GM18499 (cell line): ENCODE measurements around the gene ANKRD60.

ENCODE experiments used
- ATAC-seq: cut with Tn5 transposase; IDR thresholded peaks from one replicate; pipeline ENCODE4 v1.9.1; 2021; ENCODE audit warnings: moderate number of reproducible peaks; ENCODE audit not compliant: insufficient read depth, unreplicated experiment

ANKRD60 gene, protein sequence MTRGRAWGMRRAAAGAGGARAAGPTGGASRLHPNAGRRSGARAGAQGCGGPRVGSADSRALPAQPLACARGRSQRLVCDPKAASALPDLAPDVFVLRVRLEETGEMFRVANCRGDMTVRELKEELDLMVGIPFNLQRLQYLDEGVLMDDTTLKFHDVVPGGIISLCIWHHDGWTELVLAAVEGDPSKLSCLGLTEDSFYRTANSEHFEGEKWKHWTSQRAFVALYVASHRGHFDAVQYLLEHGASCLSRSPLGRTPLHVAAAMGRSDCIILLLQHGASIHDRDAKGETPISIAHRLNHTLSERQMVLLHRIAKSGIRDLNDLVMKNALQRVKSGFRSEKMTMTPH

DNA sequence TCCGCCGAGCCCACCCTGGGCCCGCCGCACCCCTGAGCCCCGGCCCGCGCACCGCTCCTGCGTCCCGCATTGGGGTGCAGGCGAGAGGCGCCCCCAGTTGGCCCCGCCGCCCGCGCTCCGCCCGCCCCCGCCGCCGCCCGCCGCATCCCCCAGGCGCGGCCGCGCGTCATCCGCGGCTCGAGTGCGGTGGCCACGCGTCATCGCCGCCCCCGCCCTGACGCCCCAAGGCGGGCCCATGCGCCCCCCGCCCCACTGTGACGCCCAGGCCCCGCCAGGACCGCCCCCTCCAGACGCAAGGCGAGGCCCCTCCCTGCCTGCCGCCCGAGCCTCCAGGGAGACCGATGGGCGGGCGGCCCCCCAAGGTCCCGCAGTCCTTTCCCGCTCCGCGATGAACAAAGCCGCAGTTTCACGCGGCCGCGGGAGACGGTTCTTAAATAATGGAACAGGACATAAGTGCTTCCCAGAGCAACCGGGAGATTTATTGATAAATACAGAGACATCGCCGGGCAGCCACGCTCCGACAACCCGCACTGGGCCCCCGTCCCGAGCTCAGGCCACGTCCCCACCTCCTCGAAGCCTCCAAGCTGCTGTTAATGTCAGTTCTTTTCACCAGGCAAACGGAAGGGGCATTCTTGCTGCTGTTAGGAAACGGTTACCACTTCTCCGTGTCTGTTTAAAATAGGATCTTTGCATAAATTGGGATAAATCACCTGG, at the start of gene ANKRD60:
Gene ANKRD60 (minus strand): TSS at position 170 of the 714 bp plus-strand sequence. CDS start 0 bp downstream, at position 170.
- no peak for ATAC-seq

- ATAC-seq = no peak
Observed at GRCh38 chr20:58277578-58278472, 49.4 kb upstream of the ANKRD60 start.

DNA sequence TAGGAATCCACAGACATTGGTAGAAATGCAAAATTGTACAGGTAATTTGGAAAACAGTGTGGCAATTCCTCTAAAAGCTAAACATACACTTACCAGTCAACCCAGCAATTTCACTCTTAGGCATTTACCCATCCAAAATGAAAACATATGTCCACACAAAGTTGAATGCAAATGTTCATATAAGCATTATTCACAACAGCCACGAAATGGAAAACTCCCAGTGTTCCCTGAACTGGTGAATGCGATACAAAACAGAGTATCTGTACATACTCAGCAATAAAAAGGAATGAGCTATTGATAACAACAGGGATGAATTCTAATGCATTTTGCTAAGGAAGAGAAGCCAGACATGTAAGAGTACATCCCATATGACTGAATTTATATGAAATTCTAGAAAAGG, 48.7 kb upstream of the ANKRD60 start:
- no peak for ATAC-seq

GRCh38 chr20:58274384-58274783, 45.9 kb upstream of the ANKRD60 start:
- no peak for ATAC-seq

- no peak for ATAC-seq
Observed at GRCh38 chr20:58271606-58272351, 43.3 kb upstream of the ANKRD60 start.

GRCh38 chr20:58268936-58269619, 40.6 kb upstream of the ANKRD60 start:
- ATAC-seq = no peak

- no peak for ATAC-seq
Observed at GRCh38 chr20:58268421-58268821, 40.0 kb upstream of the ANKRD60 start.

GRCh38 chr20:58267389-58268215, 39.1 kb upstream of the ANKRD60 start:
- no peak for ATAC-seq

DNA sequence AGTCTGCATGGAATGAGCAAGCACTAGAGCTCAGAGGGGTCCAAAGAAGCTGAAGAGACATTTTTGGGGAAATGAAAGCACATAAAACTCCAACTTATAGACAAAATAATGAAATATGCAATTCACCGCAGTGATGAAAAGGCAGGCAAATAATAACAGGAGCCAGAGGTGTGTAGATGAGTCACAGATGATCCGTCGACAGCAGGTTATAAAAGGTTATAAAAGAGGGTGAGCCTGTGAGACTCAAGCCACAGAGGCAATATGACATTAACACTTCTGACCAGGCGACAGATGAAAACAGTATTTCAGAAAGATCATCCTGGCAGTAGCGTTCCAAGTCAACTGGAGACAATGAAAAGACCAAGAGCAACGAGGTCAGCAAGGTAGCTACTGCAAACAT, 35.8 kb upstream of the ANKRD60 start:
- no peak for ATAC-seq

- ATAC-seq = no peak
Observed at GRCh38 chr20:58261660-58262059, 33.2 kb upstream of the ANKRD60 start.

GRCh38 chr20:58260006-58260405, 31.6 kb upstream of the ANKRD60 start:
- ATAC-seq = no peak

- ATAC-seq = no peak
Observed at GRCh38 chr20:58256842-58257241, 28.4 kb upstream of the ANKRD60 start.

- ATAC-seq = no peak
Observed at GRCh38 chr20:58256307-58256706, 27.9 kb upstream of the ANKRD60 start.

DNA sequence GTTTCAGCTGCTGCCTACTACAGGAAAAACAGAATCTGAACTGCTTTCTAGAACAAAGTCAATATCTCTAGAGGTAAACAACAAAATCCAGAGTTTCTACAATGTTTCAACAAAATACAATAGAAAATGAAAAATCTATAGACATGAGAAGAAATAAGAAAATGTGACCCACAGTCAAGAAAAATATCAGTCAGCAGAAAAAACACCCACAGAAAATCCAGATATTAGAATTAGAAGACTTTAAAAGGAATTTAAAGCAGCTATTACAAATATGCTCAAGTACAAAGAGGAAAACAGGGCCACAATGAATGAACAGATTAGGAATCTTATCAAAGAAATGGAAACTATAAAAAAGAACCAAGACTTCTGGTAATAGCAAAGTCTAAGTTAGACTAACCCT, 26.4 kb upstream of the ANKRD60 start:
- no peak for ATAC-seq

- ATAC-seq = no peak
Observed at GRCh38 chr20:58251979-58252591, 23.6 kb upstream of the ANKRD60 start.

DNA sequence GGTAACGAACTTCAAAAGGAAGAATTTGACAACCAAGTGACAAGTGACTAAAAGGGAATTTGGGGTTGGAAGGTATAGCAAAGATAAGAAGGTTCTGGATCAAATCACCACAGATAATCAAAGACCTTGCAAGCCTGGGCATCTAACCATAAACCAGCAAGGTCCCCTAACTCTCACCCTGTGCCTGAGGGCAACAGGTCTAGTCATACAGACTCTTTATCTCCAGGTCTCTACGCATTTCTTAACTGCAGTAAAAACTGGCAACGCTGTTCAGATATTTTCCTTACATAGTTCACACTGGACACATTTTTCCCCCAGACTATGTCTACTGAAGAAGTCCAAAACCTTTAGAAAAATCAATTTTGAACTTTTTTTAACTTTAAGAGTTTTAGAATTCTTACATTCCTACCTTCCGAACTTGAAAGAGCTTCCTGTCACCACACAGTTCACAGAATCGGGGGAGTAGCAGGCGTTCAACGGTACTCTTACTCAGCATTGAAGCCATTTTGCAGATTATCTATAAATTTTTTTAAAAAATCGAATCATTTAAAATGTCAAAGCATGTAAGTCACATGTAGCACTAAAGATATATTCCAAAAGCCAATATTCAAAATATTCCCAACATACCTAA, 23.0 kb upstream of the ANKRD60 start:
- no peak for ATAC-seq

DNA sequence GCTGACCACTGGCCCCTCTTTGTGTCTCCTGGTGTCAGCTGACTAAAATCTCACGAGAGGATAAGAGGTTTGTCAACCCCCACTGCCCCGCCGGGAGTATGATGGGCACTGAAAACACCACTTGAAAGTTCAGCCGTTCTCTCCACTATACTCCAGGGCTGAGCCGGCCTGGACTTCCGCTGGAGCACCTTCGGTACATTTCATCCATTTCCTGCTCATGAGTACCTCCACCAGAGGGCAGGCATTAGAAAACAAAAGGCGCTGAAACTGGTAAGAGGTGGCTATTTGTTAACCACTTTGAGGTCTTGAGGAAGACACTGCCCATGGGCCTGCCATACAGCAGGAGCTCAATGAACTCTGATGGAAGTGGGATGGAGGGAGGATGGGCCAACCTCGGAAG, 17.9 kb upstream of the ANKRD60 start:
- no peak for ATAC-seq

DNA sequence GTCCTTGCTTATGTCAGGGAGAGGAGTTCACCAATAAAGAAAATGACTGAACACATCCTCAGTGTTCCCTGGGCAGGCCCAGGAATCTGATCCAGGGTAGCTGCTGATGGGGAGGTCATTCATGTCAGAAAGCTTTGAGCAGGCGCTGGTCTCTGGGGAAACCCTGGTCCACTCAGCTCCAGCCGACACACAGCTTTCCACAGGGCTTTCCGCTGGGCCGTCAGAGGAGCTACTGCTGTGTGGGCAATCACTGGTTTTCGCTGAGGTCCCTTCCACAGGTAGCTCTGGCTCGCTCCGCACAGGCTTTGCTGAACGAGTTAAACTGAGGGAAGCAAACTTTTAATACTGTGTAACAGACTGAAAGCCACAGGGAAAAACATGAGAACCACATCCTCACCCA, 17.5 kb upstream of the ANKRD60 start:
- ATAC-seq = no peak
